KMS-11 (cell line): ENCODE results near the gene CDX1.

Source experiments
- H2AFZ ChIP-seq: fragments of 200-600 bp; sonication (generic); 2 replicates; pipeline ENCODE4 v1.6.1; 2016; ENCODE audit warnings: antibody characterized with exemption, mixed run types, low read depth
- H3K27ac ChIP-seq: fragments of 200-600 bp; sonication (generic); 2 replicates; pipeline ENCODE4 v1.6.1; 2016; ENCODE audit warnings: mild to moderate bottlenecking, mixed run types
- H3K27me3 ChIP-seq: fragments of 200-600 bp; sonication (generic); 2 replicates; pipeline ENCODE4 v1.6.1; 2017; ENCODE audit warnings: mild to moderate bottlenecking, low read depth, mixed run types, moderate library complexity; ENCODE audit not compliant: insufficient read depth
- H3K36me3 ChIP-seq: fragments of 200-600 bp; sonication (generic); 2 replicates; pipeline ENCODE4 v1.6.1; 2017; ENCODE audit warnings: mild to moderate bottlenecking, mixed run types; ENCODE audit not compliant: insufficient read depth
- H3K4me1 ChIP-seq: fragments of 200-600 bp; sonication (generic); 2 replicates; pipeline ENCODE4 v1.6.1; 2016; ENCODE audit warnings: mild to moderate bottlenecking, low read depth, mixed run types; ENCODE audit not compliant: poor library complexity, severe bottlenecking
- H3K4me2 ChIP-seq: fragments of 200-600 bp; sonication (generic); 2 replicates; pipeline ENCODE4 v1.7.0; 2016; ENCODE audit warnings: mild to moderate bottlenecking, mixed run types
- H3K4me3 ChIP-seq: fragments of 200-600 bp; sonication (generic); IDR thresholded peaks from 2 replicates; pipeline ENCODE4 v1.6.1; 2017; ENCODE audit warnings: low read depth, low read length, mixed read lengths; ENCODE audit not compliant: insufficient read depth
- H3K79me2 ChIP-seq: fragments of 200-600 bp; sonication (generic); 2 replicates; pipeline ENCODE4 v1.6.1; 2016; ENCODE audit warnings: low read depth, mixed run types; ENCODE audit not compliant: insufficient read depth
- H3K9ac ChIP-seq: fragments of 200-600 bp; sonication (generic); 2 replicates; pipeline ENCODE4 v1.6.1; 2016; ENCODE audit warnings: mild to moderate bottlenecking, mixed run types
- H4K20me1 ChIP-seq: fragments of 200-600 bp; sonication (generic); 2 replicates; pipeline ENCODE4 v1.6.1; 2016; ENCODE audit warnings: mild to moderate bottlenecking, mixed run types; ENCODE audit not compliant: insufficient read depth
- CTCF ChIP-seq: fragments of 200-600 bp; sonication (generic); conservative IDR thresholded peaks from 2 replicates; pipeline ENCODE4 v1.6.1; 2017; ENCODE audit warnings: low read depth, mild to moderate bottlenecking, antibody characterized with exemption, low read length, moderate library complexity, mixed read lengths

CDX1 gene

GRCh38 chr5:150173161-150173560 lies 6.6 kb downstream of the CDX1 start:
- no peak for TF ChIP-seq CTCF
- Histone ChIP-seq H3K4me3 (no peak overlapping the region), H3K27me3 (no peaks in the 10 kb centered on the region)

GRCh38 chr5:150174285-150174684 lies 7.7 kb downstream of the CDX1 start:
- no peaks in the 10 kb centered on the region for H3K36me3 ChIP-seq
- H3K4me3 ChIP-seq: no peak overlapping the region
- H3K4me2 ChIP-seq: no peak overlapping the region
- H3K27me3 ChIP-seq: no peaks in the 10 kb centered on the region
- no peaks in the 10 kb centered on the region for H4K20me1 ChIP-seq
- TF ChIP-seq CTCF: no peak
- H2AFZ ChIP-seq: no peak overlapping the region
- no peak overlapping the region for H3K9ac ChIP-seq
- no peaks in the 10 kb centered on the region for H3K4me1 ChIP-seq
- H3K27ac ChIP-seq: no peak overlapping the region
- no peaks in the 10 kb centered on the region for H3K79me2 ChIP-seq

More at GRCh38 chr5:150173161-150173560, 6.6 kb downstream of the CDX1 start:
- Histone ChIP-seq H3K9ac (no peak overlapping the region), H2AFZ (no peak overlapping the region), H3K4me1 (peaks cover 9% of the 10 kb centered on the region), H3K36me3 (no peaks in the 10 kb centered on the region), H4K20me1 (no peaks in the 10 kb centered on the region), H3K79me2 (no peaks in the 10 kb centered on the region), H3K4me2 (no peak overlapping the region), H3K27ac (no peak overlapping the region)

- Histone ChIP-seq H3K9ac (no peak overlapping the region), H3K36me3 (no peaks in the 10 kb centered on the region), H3K4me3 (no peak overlapping the region), H3K27me3 (no peaks in the 10 kb centered on the region), H3K4me1 (no peaks in the 10 kb centered on the region), H3K79me2 (no peaks in the 10 kb centered on the region), H3K27ac (no peak overlapping the region), H2AFZ (no peak overlapping the region), H3K4me2 (no peak overlapping the region), H4K20me1 (no peaks in the 10 kb centered on the region)
- no peak for TF ChIP-seq CTCF
Measured at GRCh38 chr5:150175076-150175475, 8.5 kb downstream of the CDX1 start.

- H3K4me3 ChIP-seq: no peak overlapping the region
- peak; percentile 55; the same call in 1 of the 2 replicates for TF ChIP-seq CTCF
- H3K27ac ChIP-seq: no peak overlapping the region
- H3K4me2 ChIP-seq: no peak overlapping the region
- no peaks in the 10 kb centered on the region for H3K36me3 ChIP-seq
- no peaks in the 10 kb centered on the region for H3K79me2 ChIP-seq
- H4K20me1 ChIP-seq: no peaks in the 10 kb centered on the region
- no peaks in the 10 kb centered on the region for H3K4me1 ChIP-seq
- H3K27me3 ChIP-seq: no peaks in the 10 kb centered on the region
- no peak overlapping the region for H2AFZ ChIP-seq
- H3K9ac ChIP-seq: no peak overlapping the region
Measured at GRCh38 chr5:150175536-150175935, 9.0 kb downstream of the CDX1 start.
